ENCODE data around the gene USP19. TPM values are rescaled to one million over a fixed set of nuclear protein-coding genes. Genes with fewer than 3 reads are reported as not detected.

Gene USP19
- total RNA-seq, 1 donor from 2014 or later, result 45.0 TPM

DNA sequence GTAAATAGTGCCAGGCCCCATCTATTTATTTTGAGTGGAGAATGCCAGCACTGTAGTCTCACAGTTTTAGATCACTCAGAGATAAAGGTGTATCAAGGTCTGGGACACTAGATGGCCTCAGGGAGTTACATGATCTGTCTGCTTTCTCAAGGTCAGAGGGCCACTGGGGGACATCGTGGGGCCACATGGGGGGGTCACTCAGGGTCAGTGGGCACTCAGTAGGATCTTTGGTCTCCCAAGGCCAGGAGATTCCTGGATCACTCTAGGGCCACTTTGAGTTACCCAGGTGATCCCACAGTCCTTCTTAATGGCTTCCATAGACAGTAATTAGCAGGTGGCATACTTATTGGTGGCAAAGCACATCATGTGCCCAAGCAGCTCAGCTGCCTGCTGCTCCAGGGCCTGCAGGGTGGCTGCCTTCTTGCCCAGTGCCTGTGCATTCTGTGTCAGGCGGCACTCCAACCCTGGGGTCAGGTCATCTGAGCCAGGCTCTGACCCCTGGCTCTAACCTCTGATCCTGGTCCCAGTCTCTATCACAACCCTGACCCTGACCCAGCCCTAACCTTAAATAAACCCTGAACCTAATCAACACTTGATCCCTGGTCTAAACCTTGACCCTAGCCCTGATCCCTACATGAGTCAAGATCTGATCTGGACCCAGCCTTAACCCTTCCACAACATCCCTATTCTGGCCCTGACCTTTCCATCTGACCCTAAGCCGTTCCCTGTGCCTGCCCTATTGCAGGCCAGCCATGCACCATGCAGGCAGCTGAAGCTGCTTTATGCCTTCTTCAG is 14.0 kb upstream of the USP19 start:
- DNase-seq (ENCODE audit: low spot score), result no peak

DNA sequence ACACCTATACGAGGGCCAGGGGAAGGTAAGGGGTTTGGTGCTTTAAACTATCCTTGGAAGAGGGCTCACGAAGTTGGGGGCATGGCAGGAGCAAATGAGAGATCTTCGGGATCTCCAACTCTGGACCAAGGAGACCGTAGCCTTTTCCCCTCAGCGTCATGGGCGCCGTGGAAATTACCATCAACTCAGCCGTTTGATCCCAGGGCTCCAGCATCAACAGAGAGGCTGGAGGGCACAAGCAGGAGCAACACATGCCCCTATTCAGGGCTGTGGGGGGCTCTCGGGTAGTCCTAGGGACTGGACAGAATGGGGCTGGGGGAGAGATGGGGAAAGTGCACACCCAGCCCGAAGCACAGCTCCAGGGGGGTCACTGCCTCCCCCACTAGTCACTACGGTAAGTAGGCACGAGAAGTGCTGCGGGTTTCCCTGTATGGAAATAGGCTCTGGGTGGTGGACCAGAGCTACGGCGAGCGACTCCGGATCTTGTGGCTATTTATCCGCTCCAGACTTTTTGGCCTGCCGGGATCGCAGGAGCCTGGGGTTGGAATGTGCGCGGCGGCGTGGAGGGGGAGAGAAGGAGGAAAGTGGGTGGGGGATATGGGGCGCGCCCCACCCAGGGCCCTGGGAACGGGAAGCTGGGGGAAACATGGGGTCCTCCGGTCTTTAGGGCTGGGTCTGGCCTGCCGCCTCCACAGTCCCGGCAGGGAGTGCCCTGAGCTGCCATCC is 12.8 kb upstream of the USP19 start:
- DNase-seq (ENCODE audit: low spot score), result no peak

GRCh38 chr3:49132437-49133225 is 12.0 kb upstream of the USP19 start, which contains the start of gene LAMB2:
LAMB2 (minus strand) TSS chr3:49133050; CDS start chr3:49132867, 183 bp downstream.
- no peak for DNase-seq (ENCODE audit: low spot score)

DNA sequence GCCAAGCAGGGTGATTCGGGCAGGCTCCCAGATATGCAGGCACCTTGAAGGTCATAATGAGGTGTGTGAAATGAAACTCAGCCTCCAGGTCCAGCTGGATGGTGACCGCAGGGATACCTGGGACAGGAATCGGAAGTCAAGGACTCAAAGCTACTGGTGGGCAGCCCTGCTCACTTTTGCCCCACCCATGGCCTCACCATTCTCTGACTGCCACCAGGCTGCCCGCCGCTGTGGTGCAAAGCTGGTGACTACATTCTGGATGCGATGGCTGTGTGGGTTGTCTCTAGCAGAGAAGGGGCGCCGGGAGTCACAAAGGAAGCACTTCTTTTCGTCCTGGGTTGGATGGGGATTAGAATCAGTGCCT is 11.4 kb upstream of the USP19 start:
- no peak for DNase-seq (ENCODE audit: low spot score)

GRCh38 chr3:49131576-49131975 is 11.0 kb upstream of the USP19 start:
- DNase-seq (ENCODE audit: low spot score), result no peak

DNA sequence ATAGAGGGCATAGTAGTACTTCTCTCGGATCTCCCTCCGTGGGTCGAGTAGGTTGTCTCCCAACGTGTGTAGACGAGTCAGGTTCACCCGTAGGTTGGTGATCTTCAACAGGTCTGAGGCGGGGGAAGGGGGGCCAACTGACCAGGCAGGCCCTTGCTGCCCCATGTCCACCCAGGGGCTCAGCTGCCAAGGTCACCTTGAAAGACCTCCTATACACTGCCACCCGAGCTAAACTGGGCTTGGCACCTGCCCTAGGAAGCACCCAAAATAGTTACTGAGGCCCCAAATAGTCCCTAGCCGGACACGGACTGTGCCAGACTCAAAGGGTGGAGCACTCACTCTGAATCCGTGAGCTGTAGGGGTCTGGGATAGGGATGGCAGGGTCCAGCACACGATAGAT is 10.4 kb upstream of the USP19 start:
- no peak for DNase-seq (ENCODE audit: low spot score)

DNA sequence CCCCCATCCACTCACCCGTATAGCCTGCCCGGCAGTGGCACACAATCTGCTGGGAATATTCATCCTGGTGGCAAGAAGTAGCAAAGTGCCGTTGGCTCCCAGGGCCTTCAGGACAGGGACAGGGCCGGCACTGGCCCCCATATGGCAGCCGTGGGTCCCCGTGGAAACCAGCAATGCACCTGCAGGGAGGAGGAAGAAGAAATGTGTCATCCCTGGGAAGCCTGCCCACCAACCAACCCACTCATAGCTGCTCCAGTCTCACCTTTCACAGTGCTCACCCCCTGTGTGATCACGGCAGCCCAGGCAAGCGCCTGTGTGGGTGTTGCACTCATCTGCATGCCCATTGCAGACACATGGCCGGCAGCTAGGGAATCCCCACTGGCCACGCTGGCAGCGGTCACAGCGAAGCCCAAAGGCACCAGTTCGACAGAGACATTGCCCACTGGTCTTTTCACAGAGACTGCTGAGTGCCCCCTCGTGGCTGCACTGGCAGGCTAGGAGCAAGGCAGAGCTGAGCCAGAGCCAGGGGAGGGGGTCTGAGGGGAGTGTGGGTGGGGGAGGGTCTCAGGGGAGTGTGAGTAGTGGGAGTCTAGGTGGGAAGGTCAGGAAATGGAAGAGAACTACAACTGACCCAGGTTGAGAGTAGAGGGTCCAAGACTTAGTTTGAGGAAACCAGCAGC is 4.5 kb upstream of the USP19 start:
- DNase-seq (ENCODE audit: low spot score), result no peak

DNA sequence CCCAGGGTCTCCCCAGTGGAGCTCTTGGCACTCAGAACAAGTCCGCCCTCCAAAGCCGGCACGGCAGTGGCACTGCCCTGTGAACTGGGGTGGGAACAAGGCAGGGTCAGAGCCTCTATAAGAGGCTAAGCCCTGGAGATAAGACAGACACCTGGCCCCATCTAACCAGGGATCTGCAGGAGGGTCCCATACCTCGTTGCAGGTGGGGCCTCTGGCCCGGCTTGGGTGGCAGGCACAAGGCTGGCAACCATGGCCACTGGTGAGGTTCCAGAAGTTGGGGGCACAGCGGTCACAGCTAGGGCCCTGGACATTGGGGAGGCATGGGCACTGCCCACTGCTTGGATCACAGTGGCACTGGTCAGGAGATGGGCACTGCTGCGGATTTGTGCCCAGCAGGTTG is 3.6 kb upstream of the USP19 start:
- no peak for DNase-seq (ENCODE audit: low spot score)

DNA sequence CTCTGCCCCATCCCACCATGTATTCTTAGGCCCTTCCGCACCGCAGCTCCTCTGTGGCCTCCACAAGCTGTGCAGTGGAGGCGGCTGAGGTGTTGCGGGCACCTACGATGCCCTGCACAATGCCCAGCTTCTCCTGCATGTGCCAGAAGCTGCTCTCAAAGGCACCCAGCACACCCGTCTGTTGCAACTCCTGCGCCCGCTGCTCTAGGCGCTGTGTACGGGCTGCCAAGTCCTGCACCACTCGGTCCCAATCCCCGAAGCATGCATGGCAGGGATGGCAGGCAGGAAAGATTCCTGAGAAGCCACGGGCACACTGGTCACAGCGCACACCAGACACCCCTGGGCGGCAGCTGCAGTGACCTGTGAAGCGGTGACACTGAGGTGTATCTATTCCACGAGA is 3.1 kb upstream of the USP19 start:
- DNase-seq (ENCODE audit: low spot score), result no peak

GRCh38 chr3:49122886-49123545 is 2.4 kb upstream of the USP19 start:
- no peak for DNase-seq (ENCODE audit: low spot score)

GRCh38 chr3:49122451-49122850 is 1.8 kb upstream of the USP19 start:
- no peak for DNase-seq (ENCODE audit: low spot score)

DNA sequence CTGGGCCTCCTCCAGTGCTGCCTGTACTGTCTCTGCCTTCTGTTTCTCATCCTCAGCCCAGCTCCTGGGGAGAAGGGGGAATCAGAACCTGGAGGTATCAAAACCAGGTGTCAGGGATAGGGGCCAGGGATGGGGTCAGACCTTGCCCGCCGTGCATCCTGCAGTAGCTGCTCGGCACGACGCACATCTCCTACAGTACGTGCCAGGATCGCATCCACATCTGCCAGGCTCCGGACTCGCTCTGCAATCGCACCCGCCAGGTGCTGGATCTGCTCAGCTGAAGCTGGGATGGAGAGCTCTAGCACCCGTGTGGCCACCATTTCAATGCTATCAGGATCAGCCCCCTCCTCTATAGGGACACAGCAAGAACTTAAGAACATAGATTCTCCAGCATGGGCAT is 1.4 kb upstream of the USP19 start:
- no peak for DNase-seq (ENCODE audit: low spot score)

DNA sequence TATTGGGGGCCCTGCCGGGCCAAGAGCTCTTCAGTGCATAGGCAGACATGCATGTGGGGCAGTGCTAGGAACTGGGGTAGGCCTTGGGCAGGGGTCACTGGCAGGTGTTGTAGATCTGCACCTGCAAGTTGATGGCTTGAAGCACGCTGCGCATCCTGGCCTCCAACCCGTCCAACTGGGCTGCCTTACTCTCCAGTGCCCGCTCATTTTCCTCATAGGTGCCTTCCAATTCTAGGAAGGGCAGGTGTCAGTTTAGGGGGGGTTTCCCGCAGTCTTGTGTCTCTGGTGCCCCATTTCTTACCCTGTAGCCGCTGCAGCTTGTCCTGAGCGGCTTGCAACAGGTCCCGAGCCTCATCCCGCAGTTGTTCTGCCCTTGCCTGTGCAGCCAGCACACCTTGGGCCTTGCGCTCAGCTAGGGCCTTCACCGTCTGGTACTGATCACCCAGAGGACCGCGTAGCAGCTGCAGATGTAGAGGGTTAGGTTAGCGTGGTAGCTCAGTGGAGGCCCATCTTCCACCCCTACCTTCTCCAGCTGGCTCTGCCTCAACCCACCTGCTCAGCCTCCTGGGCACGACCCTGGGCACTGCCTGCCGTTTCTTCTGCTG is 611 bp upstream of the USP19 start:
- DNase-seq (ENCODE audit: low spot score), result no peak

DNA sequence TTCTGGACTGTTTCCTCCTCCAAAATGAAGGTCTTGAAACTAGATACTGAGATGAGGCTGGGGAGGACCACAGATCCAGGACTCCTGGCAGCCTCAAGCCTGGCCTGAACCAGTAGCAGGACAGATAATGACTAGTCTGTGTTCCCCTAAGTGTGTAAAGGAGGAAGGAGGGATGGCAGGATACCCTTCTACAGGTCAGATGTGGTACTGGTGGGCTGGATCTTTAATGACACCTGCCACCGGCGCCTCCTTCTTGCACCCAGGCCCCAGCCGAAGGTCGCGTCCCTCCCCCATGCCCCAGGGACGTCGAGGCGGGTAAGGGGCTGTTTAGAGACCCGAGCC is 556 bp downstream of the USP19 start:
- no peak for DNase-seq (ENCODE audit: low spot score)

DNA sequence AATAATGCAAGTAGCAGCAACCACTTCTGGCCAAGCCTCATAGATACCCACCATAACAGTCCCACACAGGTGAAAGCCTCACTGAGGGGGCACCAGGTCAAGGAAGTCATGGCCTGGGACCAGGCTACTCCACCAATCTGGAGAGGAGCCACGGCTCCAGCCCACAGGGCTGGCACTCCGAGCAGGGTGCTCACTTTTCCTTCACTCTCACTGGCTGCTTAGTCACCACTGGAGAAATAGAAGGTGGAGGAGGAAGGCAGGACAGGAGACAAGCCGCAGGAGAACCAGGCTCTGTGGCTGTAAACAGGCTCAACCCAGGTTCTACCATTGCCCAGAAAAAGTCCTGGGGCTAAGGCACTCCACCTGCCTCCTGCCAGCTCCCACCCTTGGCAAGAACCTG is 1.2 kb downstream of the USP19 start:
- DNase-seq (ENCODE audit: low spot score), result no peak

DNA sequence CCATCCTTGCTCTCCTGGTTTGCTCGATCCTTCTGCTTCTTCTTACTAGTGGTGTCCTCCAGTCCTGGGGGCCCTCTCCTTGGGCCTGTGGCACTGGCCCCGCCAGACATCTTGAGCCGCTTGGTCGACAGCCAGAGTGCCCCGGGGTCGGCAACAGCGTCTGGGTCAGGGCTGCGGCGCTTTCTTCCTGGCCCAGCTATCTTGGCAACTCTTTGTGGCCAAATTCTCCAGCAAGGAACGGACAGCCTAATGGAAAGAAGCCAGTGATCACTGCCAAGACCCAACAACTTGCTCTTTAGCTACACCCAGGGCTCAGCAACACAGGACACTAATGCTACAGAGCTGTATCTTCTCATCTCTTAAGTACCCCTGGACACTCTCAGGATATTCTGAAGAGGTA is 1.6 kb downstream of the USP19 start:
- no peak for DNase-seq (ENCODE audit: low spot score)

DNA sequence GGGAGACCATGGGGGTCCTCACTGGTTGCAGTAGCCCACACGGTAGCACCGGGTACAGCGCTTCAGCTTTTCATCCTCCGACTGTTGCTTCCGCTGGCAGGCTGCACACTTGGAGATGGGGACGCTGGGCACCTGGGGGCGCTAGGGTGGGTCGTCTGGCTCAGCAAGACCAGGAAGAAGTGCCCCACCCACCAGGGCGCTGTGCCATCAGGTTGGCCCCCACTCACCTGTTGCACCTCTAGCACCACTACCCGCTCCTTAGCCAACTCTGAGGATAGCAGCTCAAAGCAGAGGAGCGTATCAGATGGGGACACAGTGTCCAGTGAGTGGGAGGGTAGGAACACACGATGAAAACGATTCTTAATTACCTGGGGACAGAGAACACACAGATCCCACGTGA is 8.4 kb downstream of the USP19 start:
- DNase-seq (ENCODE audit: low spot score), result no peak

- no peak for DNase-seq (ENCODE audit: low spot score)
Measured at GRCh38 chr3:49111347-49111746, 9.3 kb downstream of the USP19 start.

DNA sequence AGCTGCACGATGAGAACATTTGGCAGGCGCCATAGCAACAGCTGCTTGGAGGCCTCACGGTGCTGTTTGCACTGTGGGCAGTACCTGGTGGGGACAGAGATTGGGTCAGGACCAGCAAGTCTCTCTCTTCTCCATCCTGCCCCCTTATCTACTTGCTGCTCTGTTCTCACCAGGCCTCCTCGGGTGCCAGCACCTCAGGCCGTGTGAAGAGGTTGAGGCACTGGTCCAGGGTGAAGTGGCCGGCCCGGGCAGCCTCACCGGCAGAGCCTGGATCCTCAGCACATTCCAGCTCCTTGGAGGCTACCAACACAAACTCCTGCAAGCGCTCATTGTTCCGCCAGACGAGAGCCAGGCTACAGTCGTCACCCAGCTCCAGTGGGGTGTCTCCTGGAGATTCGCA is 9.8 kb downstream of the USP19 start:
- no peak for DNase-seq (ENCODE audit: low spot score)

- DNase-seq (ENCODE audit: low spot score), result no peak
Measured at GRCh38 chr3:49108346-49108745, 12.3 kb downstream of the USP19 start.
